Amniotic stem cell (primary cell): ENCODE data around the gene SLC6A16.
"Not testable (repeated sequence)": the region's sequence is repeated elsewhere in the genome, so short reads cannot be mapped to it uniquely, and the experiment has no call there.

Experiments used
- DNase-seq: peaks from one replicate; lab custom pipeline; 2025; lab: John Stamatoyannopoulos, UW

The SLC6A16 gene

GRCh38 chr19:49344505-49345423 is 19.8 kb upstream of the SLC6A16 start:
- DNase-seq = no peak

- DNase-seq = no peak
Measured at GRCh38 chr19:49343123-49343522, 18.1 kb upstream of the SLC6A16 start.

- no peak for DNase-seq
Measured at GRCh38 chr19:49342291-49342721, 17.3 kb upstream of the SLC6A16 start.

- no peak for DNase-seq
Measured at GRCh38 chr19:49340865-49341718, 16.1 kb upstream of the SLC6A16 start.

GRCh38 chr19:49340069-49340864 is 15.3 kb upstream of the SLC6A16 start:
- DNase-seq = no peak

DNA sequence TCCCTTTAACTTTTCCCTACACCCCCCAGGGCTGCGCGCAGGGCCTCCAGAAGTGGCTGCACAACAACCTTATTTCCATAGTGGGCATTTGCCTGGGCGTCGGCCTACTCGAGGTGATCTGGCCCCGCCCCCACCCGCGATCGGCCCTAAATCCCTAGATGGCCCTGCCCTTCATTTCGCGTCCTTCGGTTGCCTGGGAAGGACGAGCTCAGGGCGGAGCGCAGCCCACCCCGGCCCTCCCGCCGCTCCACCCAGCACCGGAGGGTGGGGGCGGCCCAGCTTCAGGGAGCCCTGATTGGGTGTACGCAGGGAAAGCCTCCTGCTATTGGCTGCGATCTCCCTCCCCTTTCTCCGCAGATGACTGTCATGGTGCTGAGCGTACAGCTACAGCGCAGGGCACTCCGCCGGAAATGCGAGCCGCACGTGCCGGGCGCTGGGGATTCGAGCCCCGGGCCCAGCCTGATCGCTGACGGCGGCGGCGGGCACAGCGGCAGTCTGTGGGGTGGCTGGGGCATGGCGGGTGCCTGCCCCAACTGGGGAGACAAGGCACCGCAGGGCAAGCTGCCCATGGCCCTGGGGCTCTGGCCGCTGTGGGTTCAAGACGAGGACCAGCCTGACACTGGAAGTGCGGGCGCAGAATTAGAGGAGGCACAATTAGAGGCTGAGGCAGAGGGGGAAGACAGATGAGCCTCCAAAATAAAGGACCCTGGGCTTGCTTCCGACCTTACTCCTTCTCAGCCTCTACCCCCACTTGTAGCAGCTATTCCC is 14.5 kb upstream of the SLC6A16 start:
- no peak for DNase-seq

DNA sequence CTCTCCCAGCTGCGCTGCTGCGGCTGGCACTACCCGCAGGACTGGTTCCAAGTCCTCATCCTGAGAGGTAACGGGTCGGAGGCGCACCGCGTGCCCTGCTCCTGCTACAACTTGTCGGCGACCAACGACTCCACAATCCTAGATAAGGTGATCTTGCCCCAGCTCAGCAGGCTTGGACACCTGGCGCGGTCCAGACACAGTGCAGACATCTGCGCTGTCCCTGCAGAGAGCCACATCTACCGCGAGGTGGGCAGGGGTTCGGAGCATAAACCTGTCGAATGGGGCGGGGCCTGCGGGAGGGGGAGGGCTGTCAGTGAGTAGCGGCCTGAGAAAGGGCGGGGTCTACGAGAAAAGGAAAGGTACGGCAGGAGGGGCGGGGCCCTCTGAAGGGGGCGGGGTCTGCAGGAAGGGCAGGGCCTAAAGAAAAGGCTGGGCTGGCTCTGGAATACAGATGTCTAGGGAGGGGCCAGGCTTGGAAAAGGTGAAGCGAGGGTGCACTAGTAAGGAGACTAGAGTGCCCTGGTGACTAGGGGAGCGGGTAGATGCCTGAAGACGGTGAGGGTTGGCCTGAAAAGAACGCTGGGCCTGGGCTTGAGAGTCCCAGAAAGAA is 13.8 kb upstream of the SLC6A16 start:
- DNase-seq = no peak

- no peak for DNase-seq
Measured at GRCh38 chr19:49338023-49338677, 13.2 kb upstream of the SLC6A16 start.

DNA sequence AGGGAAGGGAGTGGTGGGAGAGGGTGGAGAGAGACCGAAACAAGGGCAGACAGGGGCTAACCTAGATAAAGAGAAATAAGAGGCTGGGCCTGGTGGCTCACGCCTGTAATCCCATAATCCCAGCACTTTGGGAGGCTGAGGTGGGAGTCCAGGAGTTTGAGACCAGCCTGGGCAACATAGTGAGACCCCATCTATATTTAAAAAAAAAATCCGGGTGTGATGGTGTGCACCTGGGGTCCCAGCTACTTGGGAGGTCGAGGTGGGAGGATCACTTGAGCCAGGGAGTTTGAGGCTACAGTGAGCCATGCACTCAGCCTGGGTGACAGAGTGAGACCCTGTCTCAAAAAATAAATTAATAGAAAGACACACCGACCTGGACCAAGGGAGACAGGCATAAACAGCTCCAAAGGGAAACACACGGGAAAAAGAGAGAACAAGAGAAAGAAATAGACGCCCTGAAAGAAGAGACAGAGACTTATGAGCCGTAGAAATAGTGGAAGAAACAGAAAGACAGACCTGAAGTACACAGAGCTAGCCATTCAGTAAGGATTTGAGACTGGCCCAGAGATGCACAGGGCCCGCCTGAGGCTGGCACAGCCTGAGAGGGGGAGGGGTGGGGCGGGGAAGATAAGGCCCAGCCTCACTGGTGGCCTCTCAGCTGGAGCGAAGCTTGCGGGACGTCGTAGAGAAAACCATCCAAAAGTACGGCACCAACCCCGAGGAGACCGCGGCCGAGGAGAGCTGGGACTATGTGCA is 12.5 kb upstream of the SLC6A16 start:
- no peak for DNase-seq

DNA sequence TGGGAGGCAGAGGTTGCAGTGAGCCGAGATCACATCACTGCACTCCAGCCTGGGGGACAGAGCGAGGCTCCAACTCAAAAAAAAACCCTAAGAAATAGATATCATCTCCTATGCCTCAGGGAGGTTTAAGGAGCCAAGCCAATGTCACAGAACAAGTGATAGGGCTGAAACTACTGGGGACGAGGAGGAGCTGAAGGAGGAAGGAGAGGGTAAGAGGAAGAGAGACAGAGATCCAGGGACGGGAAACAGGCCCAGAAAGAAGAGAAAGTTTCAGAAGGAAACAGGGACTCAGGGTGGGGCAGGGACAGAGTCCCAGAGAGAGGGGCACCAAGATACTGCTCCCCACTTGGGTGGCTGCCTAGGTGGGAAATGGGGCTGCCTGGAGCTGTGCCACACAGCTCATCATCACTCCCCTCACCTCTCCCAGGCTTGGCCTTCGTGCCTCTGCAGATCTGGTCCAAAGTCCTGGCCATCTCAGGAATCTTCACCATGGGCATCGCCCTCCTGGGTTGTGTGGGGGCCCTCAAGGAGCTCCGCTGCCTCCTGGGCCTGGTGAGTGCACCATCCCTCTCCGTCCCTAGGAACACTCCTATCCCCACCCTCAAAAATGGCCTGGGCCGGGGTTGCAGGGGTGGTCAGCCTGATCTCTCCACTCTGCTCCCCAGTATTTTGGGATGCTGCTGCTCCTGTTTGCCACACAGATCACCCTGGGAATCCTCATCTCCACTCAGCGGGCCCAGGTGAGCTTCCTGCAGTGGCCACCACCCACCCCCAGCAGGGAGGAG is 11.7 kb upstream of the SLC6A16 start:
- no peak for DNase-seq

DNA sequence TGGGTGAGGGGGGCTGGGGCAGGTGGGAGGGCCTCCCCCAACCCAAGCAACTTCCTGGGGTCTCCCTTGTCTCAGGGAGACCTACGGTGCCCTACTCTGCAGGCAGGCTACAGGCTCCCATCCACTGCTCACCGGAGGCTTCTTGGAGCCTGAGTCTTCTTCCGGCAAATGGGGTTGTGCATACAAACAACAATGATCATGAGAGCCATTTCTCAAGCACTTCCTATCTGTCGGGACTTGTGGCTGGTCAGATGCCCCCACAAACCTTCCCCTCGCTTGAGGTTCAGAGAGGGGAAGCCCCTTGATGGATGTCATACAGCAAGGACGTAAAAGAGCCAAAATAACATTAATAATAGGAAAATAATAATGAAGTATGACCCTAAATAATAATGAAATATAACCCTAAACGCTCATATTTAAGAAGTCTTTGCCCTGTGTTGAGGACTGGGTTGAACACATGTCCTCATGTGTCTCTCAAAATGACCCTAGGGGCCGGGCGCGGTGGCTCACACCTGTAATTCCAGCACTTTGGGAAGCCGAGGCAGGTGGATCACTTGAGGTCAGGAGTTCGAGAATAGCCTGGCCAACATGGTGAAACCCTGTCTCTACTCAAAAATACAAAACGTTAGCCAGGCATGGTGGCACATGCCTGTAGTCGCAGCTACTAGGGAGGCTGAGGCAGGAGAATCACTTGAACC is 10.9 kb upstream of the SLC6A16 start:
- DNase-seq = no peak

DNA sequence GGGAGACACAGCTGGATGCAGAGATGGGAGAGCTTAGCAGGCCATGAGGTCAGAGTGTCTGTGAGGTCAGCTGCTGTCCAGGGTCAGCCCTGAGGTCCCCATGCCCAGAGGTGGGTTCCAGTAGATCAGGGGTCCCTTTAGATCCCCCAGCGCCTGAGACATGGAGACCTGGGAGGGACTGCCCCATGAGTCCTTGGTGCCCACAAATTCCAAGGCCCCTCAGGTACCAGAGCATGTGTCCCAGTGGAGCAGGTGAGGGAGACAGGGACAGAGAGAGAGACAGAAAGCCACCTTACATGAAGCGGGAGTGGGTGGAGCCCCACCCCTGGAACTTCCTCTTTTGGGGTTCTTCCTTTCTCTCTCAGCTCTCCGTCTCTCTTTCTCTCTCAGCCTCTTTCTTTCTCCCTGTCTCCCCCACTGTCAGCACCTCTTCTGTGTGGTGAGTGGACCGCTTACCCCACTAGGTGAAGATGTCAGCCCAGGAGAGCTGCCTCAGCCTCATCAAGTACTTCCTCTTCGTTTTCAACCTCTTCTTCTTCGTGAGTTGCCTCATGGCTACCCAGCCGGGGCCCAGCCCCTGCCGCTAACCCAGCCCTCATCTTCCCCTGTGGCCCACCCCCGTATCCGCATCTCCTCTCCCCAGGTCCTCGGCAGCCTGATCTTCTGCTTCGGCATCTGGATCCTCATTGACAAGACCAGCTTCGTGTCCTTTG is 10.2 kb upstream of the SLC6A16 start, which contains the start of gene CD37:
Gene CD37 (plus strand): TSS at position 336 of the 713 bp plus-strand sequence. CDS start 135 bp downstream, at position 471.
- no peak for DNase-seq

DNA sequence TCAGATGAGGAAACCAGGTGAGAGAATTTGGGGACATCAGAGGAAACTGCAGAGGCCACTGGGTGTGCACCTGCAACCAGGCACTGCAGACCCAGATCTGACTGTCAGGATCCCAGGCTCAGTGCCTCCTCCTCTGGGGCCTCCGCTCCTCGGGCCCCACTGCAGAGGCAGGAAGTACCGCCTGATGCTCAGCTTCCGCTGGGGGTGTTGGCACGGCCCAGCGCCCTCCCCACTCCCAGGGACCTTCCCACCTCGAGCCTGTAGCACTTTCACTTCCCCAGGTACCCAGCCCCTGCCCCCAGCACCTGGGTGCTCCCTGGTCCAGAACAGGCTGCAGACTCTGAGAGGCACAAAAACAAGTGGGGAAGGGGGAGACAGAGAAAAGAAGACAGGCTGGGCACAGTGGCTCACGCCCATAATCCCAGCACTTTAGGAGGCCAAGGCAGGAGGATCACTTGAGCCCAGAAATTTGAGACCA is 8.9 kb upstream of the SLC6A16 start:
- DNase-seq = no peak

DNA sequence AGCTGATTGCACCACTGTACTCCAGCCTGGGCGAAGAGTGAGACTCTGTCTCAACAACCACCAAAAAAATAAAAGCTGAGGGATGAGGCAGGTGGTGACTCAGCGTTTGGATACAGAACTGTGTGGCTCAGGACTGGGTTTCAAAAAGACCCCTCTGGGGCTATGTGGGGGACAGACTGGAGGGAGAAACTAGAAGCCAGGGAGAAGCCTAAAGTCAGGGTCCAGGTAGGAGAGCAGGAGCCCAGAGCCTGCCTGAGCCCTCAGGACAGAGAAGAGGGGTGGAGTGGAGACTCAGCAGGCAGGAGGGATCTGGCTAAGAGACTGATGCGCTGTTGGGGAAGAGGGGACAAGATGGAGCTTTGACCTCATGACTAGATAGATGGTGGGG is 8.4 kb upstream of the SLC6A16 start:
- no peak for DNase-seq

- not testable (repeated sequence) for DNase-seq
Measured at GRCh38 chr19:49332691-49333417, 7.9 kb upstream of the SLC6A16 start.

GRCh38 chr19:49331616-49332055 is 6.6 kb upstream of the SLC6A16 start:
- no peak for DNase-seq
